ENCODE measurements around the gene FZD7. TPM values are rescaled to one million over a fixed set of nuclear protein-coding genes. Genes with fewer than 3 reads are reported as not detected.
A peak's percentile ranks its signal among the peaks of the same experiment; 100 is the strongest.

FZD7 gene
- total RNA-seq, 1 donor from 2014 or later = 79.4 TPM

GRCh38 chr2:202037086-202037485, 3.4 kb downstream of the FZD7 start:
- peak overlapping the region; percentile 27 for H3K9ac ChIP-seq
- peaks cover 2% of the 10 kb centered on the region for H3K27me3 Mint-ChIP-seq (ENCODE audit: insufficient read depth, low read depth)
- H4K20me1 ChIP-seq (ENCODE audit: low read depth) = peaks cover 71% of the 10 kb centered on the region
- no peaks in the 10 kb centered on the region for H3K9me3 Mint-ChIP-seq
- peak overlapping the region; percentile 93 for H3K4me3 ChIP-seq
- no peak overlapping the region for H3K27ac Mint-ChIP-seq
- peaks cover 36% of the 10 kb centered on the region for H3K4me1 Mint-ChIP-seq
- H3K79me2 ChIP-seq (ENCODE audit: low read depth) = peaks cover 78% of the 10 kb centered on the region
- DNase-seq (ENCODE audit: low spot score) = peak; percentile 60
- TF ChIP-seq CTCF (IDR thresholded peaks at IDR 0.05) = no peak
- no peak for TF ChIP-seq EZH2phosphoT487 (IDR thresholded peaks at IDR 0.05)
- TF ChIP-seq EZH2 (IDR thresholded peaks at IDR 0.05) = no peak
- peak overlapping the region; percentile 83 for H3K4me2 ChIP-seq
- peaks cover 7% of the 10 kb centered on the region for H3K36me3 Mint-ChIP-seq
- peaks cover 76% of the 10 kb centered on the region for H3F3A ChIP-seq (ENCODE audit: low read depth)
- peak overlapping the region; percentile 69 for H3K27ac ChIP-seq
- H3K9me3 ChIP-seq (ENCODE audit: low read depth) = no peaks in the 10 kb centered on the region
- no peaks in the 10 kb centered on the region for H3K36me3 ChIP-seq
- H3K4me3 Mint-ChIP-seq = no peak overlapping the region
- H2AFZ ChIP-seq (replicated peaks) = no peak overlapping the region
- H3K4me1 ChIP-seq = peaks cover 33% of the 10 kb centered on the region
- no peaks in the 10 kb centered on the region for H3K27me3 ChIP-seq

DNA sequence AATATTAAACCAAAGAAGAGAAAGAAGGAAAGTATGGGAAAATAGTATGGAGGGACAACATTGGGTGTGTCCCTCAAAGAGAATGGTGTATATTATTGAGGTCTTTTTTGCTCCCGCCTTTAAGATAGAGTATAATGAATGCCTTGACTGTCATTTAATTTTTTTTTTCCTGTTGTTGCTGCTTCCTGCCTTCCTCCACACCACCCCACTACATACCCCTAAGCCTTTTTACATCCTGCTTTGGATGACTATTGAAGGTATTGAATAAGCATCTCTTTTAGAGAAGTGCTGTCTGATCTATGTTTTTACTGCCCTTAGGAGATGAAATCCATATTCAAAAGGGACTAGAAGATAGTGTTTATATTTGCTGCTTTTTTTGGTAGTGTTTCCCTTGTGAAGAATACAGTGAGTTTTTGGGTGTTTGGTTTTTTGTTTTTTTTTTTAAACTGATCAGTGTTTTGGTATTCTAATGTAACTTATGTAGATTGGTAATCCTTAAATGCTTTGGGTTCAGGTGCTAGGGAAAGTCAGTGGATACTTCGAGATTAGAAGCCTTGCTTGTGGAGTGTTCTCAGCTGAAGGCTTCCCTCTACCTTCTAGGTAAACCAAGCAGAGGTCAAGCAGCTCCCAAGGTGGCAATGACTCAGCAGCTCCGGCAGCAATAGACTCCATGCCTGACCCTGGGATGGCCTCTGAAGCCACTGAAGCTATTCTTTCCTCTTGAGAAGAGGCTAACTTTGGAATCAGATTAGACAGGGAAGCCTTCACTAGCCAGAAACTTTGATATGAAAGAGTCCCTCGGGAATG, 5.0 kb downstream of the FZD7 start:
- peaks cover 34% of the 10 kb centered on the region for H3K4me1 Mint-ChIP-seq
- Histone ChIP-seq H3K4me1 (peaks cover 33% of the 10 kb centered on the region), H3K9me3 (ENCODE audit: low read depth) (no peaks in the 10 kb centered on the region), H3K4me2 (peak overlapping the region; percentile 83), H3K79me2 (ENCODE audit: low read depth) (peaks cover 70% of the 10 kb centered on the region), H3K27me3 (no peaks in the 10 kb centered on the region), H4K20me1 (ENCODE audit: low read depth) (peaks cover 71% of the 10 kb centered on the region), H3F3A (ENCODE audit: low read depth) (peaks cover 63% of the 10 kb centered on the region), H3K27ac (no peak overlapping the region), H3K9ac (no peak overlapping the region), H3K36me3 (no peaks in the 10 kb centered on the region), H2AFZ (replicated peaks) (no peak overlapping the region), H3K4me3 (peak overlapping the region; percentile 93)
- peak overlapping the region; percentile 47 for H3K27ac Mint-ChIP-seq
- peak overlapping the region; percentile 79 for H3K4me3 Mint-ChIP-seq
- H3K27me3 Mint-ChIP-seq (ENCODE audit: insufficient read depth, low read depth) = no peaks in the 10 kb centered on the region
- peak; percentile 48 for DNase-seq (ENCODE audit: low spot score)
- no peak for TF ChIP-seq CTCF (IDR thresholded peaks at IDR 0.05)
- TF ChIP-seq EZH2phosphoT487 (IDR thresholded peaks at IDR 0.05) = no peak
- no peak for TF ChIP-seq EZH2 (IDR thresholded peaks at IDR 0.05)
- peaks cover 7% of the 10 kb centered on the region for H3K36me3 Mint-ChIP-seq
- H3K9me3 Mint-ChIP-seq = no peaks in the 10 kb centered on the region

GRCh38 chr2:202039278-202040078, 5.8 kb downstream of the FZD7 start:
- H3K9me3 ChIP-seq (ENCODE audit: low read depth) = no peaks in the 10 kb centered on the region
- H3K27ac ChIP-seq = peak overlapping the region; percentile 26
- no peaks in the 10 kb centered on the region for H3K27me3 ChIP-seq
- no peaks in the 10 kb centered on the region for H3K36me3 ChIP-seq
- peaks cover 33% of the 10 kb centered on the region for H3K4me1 ChIP-seq
- peak; percentile 54 for DNase-seq (ENCODE audit: low spot score)
- H3K4me1 Mint-ChIP-seq = peaks cover 37% of the 10 kb centered on the region
- H2AFZ ChIP-seq (replicated peaks) = no peak overlapping the region
- no peaks in the 10 kb centered on the region for H3K27me3 Mint-ChIP-seq (ENCODE audit: insufficient read depth, low read depth)
- peak overlapping the region; percentile 70 for H3K27ac Mint-ChIP-seq
- H3K9me3 Mint-ChIP-seq = no peaks in the 10 kb centered on the region
- H3K4me3 ChIP-seq = peak overlapping the region; percentile 93
- peak overlapping the region; percentile 83 for H3K4me2 ChIP-seq
- H3K9ac ChIP-seq = no peak overlapping the region
- peak overlapping the region; percentile 79 for H3K4me3 Mint-ChIP-seq
- peaks cover 57% of the 10 kb centered on the region for H3F3A ChIP-seq (ENCODE audit: low read depth)
- no peak for TF ChIP-seq EZH2 (IDR thresholded peaks at IDR 0.05)
- no peak for TF ChIP-seq CTCF (IDR thresholded peaks at IDR 0.05)
- no peak for TF ChIP-seq EZH2phosphoT487 (IDR thresholded peaks at IDR 0.05)
- peaks cover 7% of the 10 kb centered on the region for H3K36me3 Mint-ChIP-seq
- peaks cover 67% of the 10 kb centered on the region for H4K20me1 ChIP-seq (ENCODE audit: low read depth)
- H3K79me2 ChIP-seq (ENCODE audit: low read depth) = peaks cover 62% of the 10 kb centered on the region

Data from neural progenitor cell (in vitro differentiated cells).